IMR-90 (cell line): ENCODE measurements around the gene ARSH.

Experiments used
- BHLHE40 ChIP-seq: fragments of 150-350 bp; IDR thresholded peaks from 2 replicates; pipeline ENCODE4 v1.6.1; 2016; ENCODE audit warnings: mild to moderate bottlenecking, low read depth, low read length
- TF ChIP-seq, protein P1 (sequence below): conservative IDR thresholded peaks from 2 replicates; pipeline ENCODE4 v1.5.1; 2012; ENCODE audit warnings: mild to moderate bottlenecking, low read depth, low read length, improper control_type of control experiment

DNA sequence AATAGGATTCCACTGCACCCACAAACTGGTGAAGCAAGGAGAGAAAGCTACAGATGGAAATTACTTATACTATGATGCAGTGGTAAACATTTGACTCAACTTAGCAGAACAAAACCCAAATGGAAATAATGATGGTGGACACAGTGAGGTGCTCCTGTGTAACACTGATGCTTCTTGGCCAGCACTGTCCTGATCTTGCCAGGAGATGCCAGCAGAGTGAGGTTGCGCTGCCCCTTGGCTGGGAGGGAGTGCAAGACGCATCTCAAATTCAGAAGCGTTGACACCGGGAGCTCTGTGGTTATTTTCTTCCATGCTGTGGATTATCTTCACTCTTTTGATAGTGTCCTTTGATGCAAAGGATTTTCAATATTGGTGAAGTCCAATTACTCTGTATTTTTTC, 22.0 kb upstream of the ARSH start:
- TF ChIP-seq BHLHE40: no peak
- TF ChIP-seq, protein P1, sequence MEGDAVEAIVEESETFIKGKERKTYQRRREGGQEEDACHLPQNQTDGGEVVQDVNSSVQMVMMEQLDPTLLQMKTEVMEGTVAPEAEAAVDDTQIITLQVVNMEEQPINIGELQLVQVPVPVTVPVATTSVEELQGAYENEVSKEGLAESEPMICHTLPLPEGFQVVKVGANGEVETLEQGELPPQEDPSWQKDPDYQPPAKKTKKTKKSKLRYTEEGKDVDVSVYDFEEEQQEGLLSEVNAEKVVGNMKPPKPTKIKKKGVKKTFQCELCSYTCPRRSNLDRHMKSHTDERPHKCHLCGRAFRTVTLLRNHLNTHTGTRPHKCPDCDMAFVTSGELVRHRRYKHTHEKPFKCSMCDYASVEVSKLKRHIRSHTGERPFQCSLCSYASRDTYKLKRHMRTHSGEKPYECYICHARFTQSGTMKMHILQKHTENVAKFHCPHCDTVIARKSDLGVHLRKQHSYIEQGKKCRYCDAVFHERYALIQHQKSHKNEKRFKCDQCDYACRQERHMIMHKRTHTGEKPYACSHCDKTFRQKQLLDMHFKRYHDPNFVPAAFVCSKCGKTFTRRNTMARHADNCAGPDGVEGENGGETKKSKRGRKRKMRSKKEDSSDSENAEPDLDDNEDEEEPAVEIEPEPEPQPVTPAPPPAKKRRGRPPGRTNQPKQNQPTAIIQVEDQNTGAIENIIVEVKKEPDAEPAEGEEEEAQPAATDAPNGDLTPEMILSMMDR: no peak
